Fibroblast of pulmonary artery (primary cell): ENCODE results near the gene HOXD3.

Experiments used
- DNase-seq: peaks from one replicate; pipeline ENCODE4 v3.0.0-alpha.2; 2010; ENCODE audit warnings: low read depth
- H3K4me3 ChIP-seq: replicated peaks from 2 replicates; pipeline ENCODE4 v1.5.1; 2011; ENCODE audit warnings: low read depth, mild to moderate bottlenecking, control low read depth, low read length, moderate library complexity
- CTCF ChIP-seq: IDR thresholded peaks from 2 replicates; pipeline ENCODE4 v1.5.1; 2011; ENCODE audit warnings: mild to moderate bottlenecking, control low read depth, low read length, inconsistent platforms; ENCODE audit errors: missing control alignments

Gene HOXD3

DNA sequence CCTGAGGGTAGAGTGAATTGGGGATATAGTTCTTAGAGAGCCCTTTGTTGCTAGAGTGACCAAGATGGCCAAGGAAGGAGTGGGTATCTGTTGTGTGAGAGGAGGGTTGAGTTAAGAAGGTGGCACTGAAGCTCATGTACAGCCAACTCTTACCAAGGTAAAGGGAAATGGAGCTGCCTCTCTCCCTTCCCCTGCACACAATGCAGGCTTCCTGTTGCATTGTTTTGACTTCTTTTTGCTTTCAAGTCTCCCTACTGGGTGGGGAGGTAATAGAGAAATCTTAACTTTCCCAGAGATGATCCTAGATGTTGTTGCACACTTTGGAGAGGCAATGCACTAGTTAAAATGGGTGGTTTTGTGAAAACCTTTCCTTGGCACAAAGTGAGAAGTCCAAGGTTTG is 55.2 kb downstream of the HOXD3 start:
- DNase-seq, result no peak
- TF ChIP-seq CTCF, result no peak

DNA sequence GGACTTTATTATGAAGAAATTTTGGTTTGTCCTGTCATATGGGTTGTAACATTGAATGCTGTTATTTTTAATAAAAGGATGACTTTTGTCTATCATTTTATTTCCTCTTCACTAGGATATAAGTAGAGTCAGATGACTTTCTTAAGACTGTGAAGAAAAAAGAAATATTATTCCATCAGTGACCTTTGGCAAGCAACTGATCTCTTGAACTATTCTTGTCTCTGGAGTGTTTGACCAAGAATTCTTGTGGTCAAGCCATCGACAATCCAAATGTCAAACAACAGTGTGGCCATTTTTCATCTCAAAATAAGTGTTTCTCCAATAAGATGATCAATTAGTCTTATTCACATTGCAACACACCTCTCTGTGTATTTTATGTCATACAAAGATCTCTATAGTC is 56.3 kb downstream of the HOXD3 start:
- no peak for DNase-seq
- TF ChIP-seq CTCF, result no peak
- no peak overlapping the region for H3K4me3 ChIP-seq

More for the DNA sequence above, 55.2 kb downstream of the HOXD3 start:
- H3K4me3 ChIP-seq, result no peak overlapping the region
